ENCODE data around the gene OXLD1. TPM values are rescaled to one million over a fixed set of nuclear protein-coding genes. Genes with fewer than 3 reads are reported as not detected.

OXLD1 gene
- total RNA-seq, 4 donors from 2014 or later = 33.5 to 68.3 (median 48.2) TPM

- DNase-seq (ENCODE audit: low spot score in 2 of 2) = no peak
- no peak overlapping the region for H3K4me3 ChIP-seq (ENCODE audit: low read depth, poor library complexity, severe bottlenecking)
- 90 to 94% methylated on average over 33 to 40 of the region's 40 CpGs for WGBS, 2 donors
- intact Hi-C loops (cut with DNase I; ENCODE audit: low total_unique reads) = no loop called here
- TF ChIP-seq, protein P1, sequence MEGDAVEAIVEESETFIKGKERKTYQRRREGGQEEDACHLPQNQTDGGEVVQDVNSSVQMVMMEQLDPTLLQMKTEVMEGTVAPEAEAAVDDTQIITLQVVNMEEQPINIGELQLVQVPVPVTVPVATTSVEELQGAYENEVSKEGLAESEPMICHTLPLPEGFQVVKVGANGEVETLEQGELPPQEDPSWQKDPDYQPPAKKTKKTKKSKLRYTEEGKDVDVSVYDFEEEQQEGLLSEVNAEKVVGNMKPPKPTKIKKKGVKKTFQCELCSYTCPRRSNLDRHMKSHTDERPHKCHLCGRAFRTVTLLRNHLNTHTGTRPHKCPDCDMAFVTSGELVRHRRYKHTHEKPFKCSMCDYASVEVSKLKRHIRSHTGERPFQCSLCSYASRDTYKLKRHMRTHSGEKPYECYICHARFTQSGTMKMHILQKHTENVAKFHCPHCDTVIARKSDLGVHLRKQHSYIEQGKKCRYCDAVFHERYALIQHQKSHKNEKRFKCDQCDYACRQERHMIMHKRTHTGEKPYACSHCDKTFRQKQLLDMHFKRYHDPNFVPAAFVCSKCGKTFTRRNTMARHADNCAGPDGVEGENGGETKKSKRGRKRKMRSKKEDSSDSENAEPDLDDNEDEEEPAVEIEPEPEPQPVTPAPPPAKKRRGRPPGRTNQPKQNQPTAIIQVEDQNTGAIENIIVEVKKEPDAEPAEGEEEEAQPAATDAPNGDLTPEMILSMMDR (IDR thresholded peaks at IDR 0.05) = no peak
- TF ChIP-seq POLR2A (IDR thresholded peaks at IDR 0.05) = no peak
Measured at GRCh38 chr17:81696218-81696941, 30.0 kb upstream of the OXLD1 start.

- intact Hi-C loops (cut with DNase I; ENCODE audit: low total_unique reads) = no loop called here
- DNase-seq (ENCODE audit: low spot score in 2 of 2) = no peak
- TF ChIP-seq, protein P1 (IDR thresholded peaks at IDR 0.05) = no peak
- TF ChIP-seq POLR2A (IDR thresholded peaks at IDR 0.05) = no peak
- whole genome bisulfite sequencing, 2 donors = 89 to 90% methylated on average over 4 to 7 of the region's 22 CpGs
- H3K4me3 ChIP-seq (ENCODE audit: low read depth, poor library complexity, severe bottlenecking) = no peak overlapping the region
Measured at GRCh38 chr17:81695801-81696200, 29.4 kb upstream of the OXLD1 start.

DNA sequence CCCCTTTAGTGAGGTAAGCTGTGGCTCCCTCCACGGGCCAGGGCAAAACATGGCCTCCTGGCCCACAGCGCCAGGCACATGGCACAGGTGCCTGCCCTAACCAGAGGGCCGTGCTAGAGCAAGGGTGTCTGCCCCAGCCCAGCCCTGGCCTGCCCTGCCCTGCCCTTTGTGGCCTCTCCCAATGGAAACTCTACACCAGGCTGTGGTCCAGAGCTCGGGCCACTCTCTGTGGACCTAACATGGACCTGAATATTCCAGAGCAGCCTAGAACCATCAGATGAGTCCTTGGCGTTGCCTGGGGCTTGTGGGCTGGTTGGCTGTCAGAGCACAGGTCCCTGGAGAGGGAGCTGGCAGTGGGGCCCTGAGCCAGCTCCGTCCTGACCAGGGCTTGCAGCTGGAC lies 28.8 kb upstream of the OXLD1 start:
- H3K4me3 ChIP-seq (ENCODE audit: low read depth, poor library complexity, severe bottlenecking) = no peak overlapping the region
- DNase-seq (ENCODE audit: low spot score in 2 of 2) = no peak
- 70 to 79% methylated on average over 4 to 6 of the region's 6 CpGs for WGBS, 2 donors
- intact Hi-C loops (cut with DNase I; ENCODE audit: low total_unique reads) = no loop called here
- TF ChIP-seq, protein P1 (IDR thresholded peaks at IDR 0.05) = no peak
- no peak for TF ChIP-seq POLR2A (IDR thresholded peaks at IDR 0.05)

GRCh38 chr17:81694810-81695209 lies 28.4 kb upstream of the OXLD1 start:
- no peak overlapping the region for H3K4me3 ChIP-seq (ENCODE audit: low read depth, poor library complexity, severe bottlenecking)
- TF ChIP-seq, protein P1 (IDR thresholded peaks at IDR 0.05) = no peak
- TF ChIP-seq POLR2A (IDR thresholded peaks at IDR 0.05) = no peak
- intact Hi-C loops (cut with DNase I; ENCODE audit: low total_unique reads) = no loop called here
- DNase-seq (ENCODE audit: low spot score in 2 of 2) = no peak
- 94 to 97% methylated on average over 18 to 19 of the region's 19 CpGs for WGBS, 2 donors

GRCh38 chr17:81693509-81694210 lies 27.3 kb upstream of the OXLD1 start:
- DNase-seq (ENCODE audit: low spot score in 2 of 2) = no peak
- TF ChIP-seq POLR2A (IDR thresholded peaks at IDR 0.05) = no peak
- TF ChIP-seq, protein P1 (IDR thresholded peaks at IDR 0.05) = no peak
- WGBS, 2 donors = 89 to 94% methylated on average over 26 to 27 of the region's 35 CpGs
- H3K4me3 ChIP-seq (ENCODE audit: low read depth, poor library complexity, severe bottlenecking) = no peak overlapping the region
- intact Hi-C loops (cut with DNase I; ENCODE audit: low total_unique reads) = no loop called here

All from lower leg skin (tissue), 4 donors.